Heart left ventricle (tissue), 13 donors: Measurements from ENCODE around the gene DOCK3.

ENCODE experiments used
- POLR2A ChIP-seq, 2 donors: fragments of 450-650 bp; IDR thresholded peaks; one replicate each; pipeline ENCODE4 v1.6.1; 2017; ENCODE audit warnings: antibody characterized with exemption in 2 of 2, mild to moderate bottlenecking in 2 of 2, moderate library complexity in 2 of 2
- TF ChIP-seq, protein P1 (sequence below), 12 donors: fragments of 200-600 bp; sonication (generic) in 4 of 12; IDR thresholded peaks; one replicate each; pipeline versions ENCODE4 v1.5.0 to v1.8.0; 2018 to 2022; ENCODE audit warnings: antibody characterized with exemption in 12 of 12, mild to moderate bottlenecking in 5 of 12
- donor health status: ischemic (EF 13 %, LVEDD 7.1; RV severe dilation, severe dysfunction).
- donor health status: DM: no; HTN: yes; CAD: no.
- donor health status: DM: no; HTN: no; CAD: no.
- donor health status: ischemic (EF 25% LVEDD 6.9; RV normal size, moderate dysfunction).
- donor health status: ischemic (EF 25% LVEDD 5.7; RV mildly dilated, moderate dysfunction).
- donor health status: ischemic (EF 35%, LVEDD 5.7; RV mildly dilated, moderate dysfunction).
- donor health status: nonischemic (EF 11% LVEDD 7.7; RV severe dilation, severe dysfunction).
- donor health status: DM: yes; HTN: yes; CAD: no.
- donor health status: PGD.
- donor health status: ischemic (EF 29% LVEDD 5.4; RV normal size, mild dysfunction).
- donor health status: nonischemic (EF 23%, LVEDD 6.1; RV moderate dilation, normal function).

DNA sequence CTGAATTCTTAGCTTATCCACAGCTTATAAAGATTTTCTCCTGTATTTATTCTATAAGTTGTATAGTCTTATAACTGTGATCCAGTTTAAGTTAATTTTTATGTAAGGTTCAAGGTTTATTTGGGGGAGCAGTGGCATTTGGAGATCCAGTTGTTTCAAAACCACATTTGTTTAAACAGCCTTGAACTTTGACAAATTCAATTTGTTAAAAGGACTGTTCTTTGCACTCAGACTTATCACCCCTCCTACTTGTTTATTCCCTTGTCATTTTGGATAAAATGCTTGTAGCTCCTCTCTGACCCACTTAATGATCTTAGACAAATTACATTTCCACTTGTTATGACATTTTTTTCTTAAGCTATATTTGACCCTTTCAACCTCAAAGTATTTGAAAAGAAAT, 327.8 kb downstream of the DOCK3 start:
- TF ChIP-seq, protein P1, sequence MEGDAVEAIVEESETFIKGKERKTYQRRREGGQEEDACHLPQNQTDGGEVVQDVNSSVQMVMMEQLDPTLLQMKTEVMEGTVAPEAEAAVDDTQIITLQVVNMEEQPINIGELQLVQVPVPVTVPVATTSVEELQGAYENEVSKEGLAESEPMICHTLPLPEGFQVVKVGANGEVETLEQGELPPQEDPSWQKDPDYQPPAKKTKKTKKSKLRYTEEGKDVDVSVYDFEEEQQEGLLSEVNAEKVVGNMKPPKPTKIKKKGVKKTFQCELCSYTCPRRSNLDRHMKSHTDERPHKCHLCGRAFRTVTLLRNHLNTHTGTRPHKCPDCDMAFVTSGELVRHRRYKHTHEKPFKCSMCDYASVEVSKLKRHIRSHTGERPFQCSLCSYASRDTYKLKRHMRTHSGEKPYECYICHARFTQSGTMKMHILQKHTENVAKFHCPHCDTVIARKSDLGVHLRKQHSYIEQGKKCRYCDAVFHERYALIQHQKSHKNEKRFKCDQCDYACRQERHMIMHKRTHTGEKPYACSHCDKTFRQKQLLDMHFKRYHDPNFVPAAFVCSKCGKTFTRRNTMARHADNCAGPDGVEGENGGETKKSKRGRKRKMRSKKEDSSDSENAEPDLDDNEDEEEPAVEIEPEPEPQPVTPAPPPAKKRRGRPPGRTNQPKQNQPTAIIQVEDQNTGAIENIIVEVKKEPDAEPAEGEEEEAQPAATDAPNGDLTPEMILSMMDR (IDR thresholded peaks at IDR 0.05), result no peak
- TF ChIP-seq POLR2A (IDR thresholded peaks at IDR 0.05), result no peak
